Testis (tissue), 2 donors: ENCODE measurements around the gene C20orf144.

Experiments
- POLR2A ChIP-seq: fragments of 450-650 bp; IDR thresholded peaks from one replicate; pipeline ENCODE4 v1.6.1; 2017; ENCODE audit warnings: antibody characterized with exemption, mild to moderate bottlenecking, moderate library complexity
- TF ChIP-seq, protein P1 (sequence below), 3 experiments: fragments of 450-650 bp in 2 of 3; fragments of 200-600 bp in 1 of 3; sonication (generic) in 1 of 3; IDR thresholded peaks; one replicate each; pipeline ENCODE4 v1.5.1; 2016 to 2019; ENCODE audit warnings: antibody characterized with exemption in 3 of 3, mild to moderate bottlenecking in 2 of 3, moderate library complexity in 1 of 3

DNA sequence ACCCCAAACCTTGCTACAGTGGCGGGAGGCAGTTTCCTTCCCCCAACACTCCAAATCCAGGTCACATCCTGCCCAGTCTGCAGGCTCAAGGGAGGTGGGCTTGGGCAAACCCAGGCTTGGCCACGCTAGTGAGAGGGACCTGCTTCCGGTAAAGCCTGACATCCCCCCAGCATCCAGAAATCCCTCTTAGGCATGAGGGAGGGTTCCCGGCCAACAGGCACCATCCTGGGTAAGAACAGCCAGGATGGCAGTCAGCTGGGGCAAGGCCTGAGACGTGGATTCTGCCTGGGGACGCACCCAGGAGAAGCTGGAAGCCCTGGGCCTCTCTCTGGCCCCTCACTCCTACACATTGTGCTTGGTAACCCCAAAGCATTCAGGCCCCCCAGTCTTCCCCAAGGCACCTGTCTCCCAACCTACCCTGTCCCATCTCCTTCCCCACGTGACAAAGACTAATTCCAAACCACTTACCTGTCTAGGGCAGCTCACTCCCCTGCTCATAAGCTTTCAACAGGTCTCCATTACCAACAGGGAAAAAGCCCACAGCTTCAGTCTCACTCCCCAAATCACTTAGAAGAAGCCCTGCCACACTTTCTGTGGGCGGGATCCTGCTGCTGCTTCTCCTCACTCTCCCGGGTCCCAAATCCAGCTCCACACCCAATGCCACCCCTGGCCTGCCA, 2.1 kb downstream of the C20orf144 start:
- TF ChIP-seq, protein P1, sequence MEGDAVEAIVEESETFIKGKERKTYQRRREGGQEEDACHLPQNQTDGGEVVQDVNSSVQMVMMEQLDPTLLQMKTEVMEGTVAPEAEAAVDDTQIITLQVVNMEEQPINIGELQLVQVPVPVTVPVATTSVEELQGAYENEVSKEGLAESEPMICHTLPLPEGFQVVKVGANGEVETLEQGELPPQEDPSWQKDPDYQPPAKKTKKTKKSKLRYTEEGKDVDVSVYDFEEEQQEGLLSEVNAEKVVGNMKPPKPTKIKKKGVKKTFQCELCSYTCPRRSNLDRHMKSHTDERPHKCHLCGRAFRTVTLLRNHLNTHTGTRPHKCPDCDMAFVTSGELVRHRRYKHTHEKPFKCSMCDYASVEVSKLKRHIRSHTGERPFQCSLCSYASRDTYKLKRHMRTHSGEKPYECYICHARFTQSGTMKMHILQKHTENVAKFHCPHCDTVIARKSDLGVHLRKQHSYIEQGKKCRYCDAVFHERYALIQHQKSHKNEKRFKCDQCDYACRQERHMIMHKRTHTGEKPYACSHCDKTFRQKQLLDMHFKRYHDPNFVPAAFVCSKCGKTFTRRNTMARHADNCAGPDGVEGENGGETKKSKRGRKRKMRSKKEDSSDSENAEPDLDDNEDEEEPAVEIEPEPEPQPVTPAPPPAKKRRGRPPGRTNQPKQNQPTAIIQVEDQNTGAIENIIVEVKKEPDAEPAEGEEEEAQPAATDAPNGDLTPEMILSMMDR (IDR thresholded peaks at IDR 0.05), result no peak
- TF ChIP-seq POLR2A, result no peak
